ENCODE data around the gene SLC22A2. TPM values are rescaled to one million over a fixed set of nuclear protein-coding genes. Genes with fewer than 3 reads are reported as not detected.

Gene SLC22A2
- total and polyA plus RNA-seq, 9 of the 15 experiments (the other 6 are each of a cell fraction or from before 2014, with no cell fraction given) = not detected

- intact Hi-C loops (cut with micrococcal nuclease) (no loop called here), in situ Hi-C loops (cut with MboI) (no loop called here)
- H3K9ac ChIP-seq (ENCODE audit: insufficient read depth in 1 of 2, low read depth in 2 of 2, low read length in 2 of 2) = no peak overlapping the region
- H3K36me3 ChIP-seq (ENCODE audit: control insufficient read depth, insufficient read depth, low read length) = no peaks in the 10 kb centered on the region
- TF ChIP-seq NFRKB (IDR thresholded peaks at IDR 0.05; ENCODE audit: low read depth) (no peak), DEAF1 (CRISPR knock-in tag; IDR thresholded peaks at IDR 0.05) (no peak), TCF15 (CRISPR knock-in tag; IDR thresholded peaks at IDR 0.05) (no peak), RBM17 (IDR thresholded peaks at IDR 0.05; ENCODE audit: borderline replicate concordance, low read depth, low read length) (no peak), SETDB1 (IDR thresholded peaks at IDR 0.05; ENCODE audit: low read length) (no peak), CHD2 (IDR thresholded peaks at IDR 0.05; ENCODE audit: low read depth, low read length) (no peak), GTF2F1 (IDR thresholded peaks at IDR 0.05; ENCODE audit: low read depth, low read length) (no peak), CHAMP1 (IDR thresholded peaks at IDR 0.05) (no peak), SMAD2 (IDR thresholded peaks at IDR 0.05; ENCODE audit: low read depth, low read length) (no peak), JUND (IDR thresholded peaks at IDR 0.05; ENCODE audit: borderline replicate concordance, low read depth, low read length) (no peak), JUND (tag; IDR thresholded peaks at IDR 0.05; ENCODE audit: borderline replicate concordance, low read depth, low read length) (no peak), TSC22D4 (tag; IDR thresholded peaks at IDR 0.05) (no peak)
- H3K9me3 ChIP-seq (replicated peaks; ENCODE audit: control insufficient read depth, insufficient read depth, low read depth, low read length) = no peaks in the 10 kb centered on the region
- CTCF ChIA-PET (ENCODE audit: low intra/inter-chr PET ratio) = no interaction called here
- no peak overlapping the region for H2AFZ ChIP-seq (ENCODE audit: low read depth, low read length)
- H3K9me1 ChIP-seq (ENCODE audit: control insufficient read depth, insufficient read depth, low read length) = no peaks in the 10 kb centered on the region
- no peak for FAIRE-seq
- H3K79me2 ChIP-seq (ENCODE audit: control insufficient read depth, insufficient read depth, low read length) = no peaks in the 10 kb centered on the region
- no peak overlapping the region for H3K27ac ChIP-seq (ENCODE audit: extremely low read depth, low read depth, low read length)
- H3K4me3 ChIP-seq = no peak overlapping the region
- no peaks in the 10 kb centered on the region for H3K4me1 ChIP-seq (replicated peaks in 1 of 2; ENCODE audit: control insufficient read depth in 2 of 2, insufficient read depth in 2 of 2, low read length in 2 of 2)
- H4K20me1 ChIP-seq (replicated peaks; ENCODE audit: control insufficient read depth, insufficient read depth, low read length) = no peaks in the 10 kb centered on the region
- peaks cover 0 to 3% of the 10 kb centered on the region in 2 experiments; a peak in 1 of 5 replicates for H3K27me3 ChIP-seq (ENCODE audit: control insufficient read depth in 2 of 2, insufficient read depth in 2 of 2, low read length in 2 of 2)
- H3K4me2 ChIP-seq (ENCODE audit: insufficient read depth, low read length) = no peak overlapping the region
- no peak for DNase-seq (ENCODE audit: extremely low read depth in 1 of 4, low spot score in 3 of 4)
- no peak for ATAC-seq
- no TSS peak for BruUV-seq (replicated peaks)
- WGBS (ENCODE audit: insufficient coverage, low coverage, missing lambda C conversion rate) = 0% methylated on average over 2 of the region's 2 CpGs
- POLR2A ChIA-PET = no interaction called here
Measured at GRCh38 chr6:160177220-160177619, 81.4 kb downstream of the SLC22A2 start.

Measured in K562 (cell line).